BJ (cell line): Measurements from ENCODE around the gene HDGF. TPM values are rescaled to one million over a fixed set of nuclear protein-coding genes. Genes with fewer than 3 reads are reported as not detected.
A peak's percentile ranks its signal among the peaks of the same experiment; 100 is the strongest.

ENCODE experiments used
- CTCF ChIA-PET: fragments of 350-600 bp; formaldehyde crosslinking; extraction: SDS; loops from one replicate; lab custom pipeline; 2021; ENCODE audit warnings: antibody characterized with exemption, inconsistent platforms; lab: Yijun Ruan, JAX
- POLR2A ChIA-PET: fragments of 300-600 bp; sonication (Branson Sonifier 250); formaldehyde crosslinking; extraction: SDS; loops from one replicate; lab custom pipeline; 2021; ENCODE audit warnings: antibody characterized with exemption; lab: Charles Lee
- DNase-seq: peaks from one replicate; pipeline ENCODE4 v3.0.0-alpha.2; 2011; ENCODE audit warnings: low read depth
- H3K27me3 ChIP-seq: 2 replicates; pipeline ENCODE4 v1.6.0; 2011; ENCODE audit warnings: low read length; ENCODE audit not compliant: control insufficient read depth, insufficient read depth
- H3K36me3 ChIP-seq: 2 replicates; pipeline ENCODE4 v1.5.1; 2011; ENCODE audit warnings: low read length; ENCODE audit not compliant: control insufficient read depth, insufficient read depth
- H3K4me3 ChIP-seq: 2 replicates; pipeline ENCODE4 v1.5.1; 2011; ENCODE audit warnings: low read depth, mild to moderate bottlenecking, control low read depth, low read length
- CTCF ChIP-seq: IDR thresholded peaks from 2 replicates; pipeline ENCODE4 v1.5.1; 2011; ENCODE audit warnings: low read depth, mild to moderate bottlenecking, control low read depth, inconsistent platforms, low read length, moderate library complexity; ENCODE audit not compliant: insufficient read depth
- polyA plus RNA-seq: library from polyadenylated mRNA; depleted of rRNA; stranded (reverse); fragments of >200 nt; gene quantifications from 2 replicates; pipeline ENCODE4 v1.2.3, GENCODE V29; 2011

Gene HDGF
- polyA plus RNA-seq, 1 experiment, result 179 TPM

- CTCF ChIA-PET, result interaction anchor here (1.3 kb wide), 1 partner anchor 174 kb away, joined by 3 read pairs; the partner anchor contains the start of gene LRRC71
- POLR2A ChIA-PET, result no interaction called here
Observed at GRCh38 chr1:156746406-156746727, 5.1 kb downstream of the HDGF start.

GRCh38 chr1:156745881-156746280 is 5.6 kb downstream of the HDGF start:
- no peaks in the 10 kb centered on the region for H3K27me3 ChIP-seq
- DNase-seq, result no peak
- CTCF ChIA-PET, result interaction anchor here (1.3 kb wide), 1 partner anchor 174 kb away, joined by 3 read pairs; the partner anchor contains the start of gene LRRC71
- H3K4me3 ChIP-seq, result no peak overlapping the region
- POLR2A ChIA-PET, result no interaction called here
- TF ChIP-seq CTCF, result no peak
- H3K36me3 ChIP-seq, result peaks cover 22% of the 10 kb centered on the region

More at GRCh38 chr1:156746406-156746727, 5.1 kb downstream of the HDGF start:
- DNase-seq, result no peak
- no peaks in the 10 kb centered on the region for H3K27me3 ChIP-seq
- no peak for TF ChIP-seq CTCF
- peaks cover 22% of the 10 kb centered on the region for H3K36me3 ChIP-seq
- H3K4me3 ChIP-seq, result peak overlapping the region; percentile 54

GRCh38 chr1:156744786-156745419 is 6.6 kb downstream of the HDGF start:
- Histone ChIP-seq H3K4me3 (no peak overlapping the region), H3K36me3 (peaks cover 22% of the 10 kb centered on the region), H3K27me3 (no peaks in the 10 kb centered on the region)
- POLR2A ChIA-PET, result no interaction called here
- CTCF ChIA-PET, result no interaction called here
- no peak for TF ChIP-seq CTCF
- no peak for DNase-seq

GRCh38 chr1:156744344-156744743 is 7.1 kb downstream of the HDGF start:
- DNase-seq, result no peak
- Histone ChIP-seq H3K36me3 (peaks cover 22% of the 10 kb centered on the region), H3K4me3 (no peak overlapping the region), H3K27me3 (no peaks in the 10 kb centered on the region)
- TF ChIP-seq CTCF, result no peak
- POLR2A ChIA-PET, result no interaction called here
- CTCF ChIA-PET, result no interaction called here

GRCh38 chr1:156743367-156744302 is 7.8 kb downstream of the HDGF start:
- POLR2A ChIA-PET, result no interaction called here
- H3K4me3 ChIP-seq, result no peak overlapping the region
- TF ChIP-seq CTCF, result no peak
- CTCF ChIA-PET, result no interaction called here
- no peaks in the 10 kb centered on the region for H3K27me3 ChIP-seq
- H3K36me3 ChIP-seq, result peaks cover 22% of the 10 kb centered on the region
- DNase-seq, result no peak
